KG1 (cell line): ENCODE data around the gene SPAG5.
A peak's percentile ranks its signal among the peaks of the same experiment; 100 is the strongest.

Experiments
- DNase-seq: peaks from one replicate; lab custom pipeline; 2025; lab: John Stamatoyannopoulos, UW

The SPAG5 gene

GRCh38 chr17:28598799-28599310, at the start of gene SPAG5:
TSS of gene SPAG5 (minus strand) at chr17:28599025. CDS start at chr17:28598946, 79 bp downstream.
- DNase-seq: peak; percentile 86

GRCh38 chr17:28646039-28646754, 47.4 kb upstream of the SPAG5 start:
- DNase-seq: no peak

GRCh38 chr17:28645576-28645939, 46.7 kb upstream of the SPAG5 start:
- no peak for DNase-seq

- DNase-seq: peak; percentile 87
These were observed 46.2 kb upstream of the SPAG5 start, which contains the start of gene BLTP2 for GRCh38 chr17:28644787-28645575. TSS of gene BLTP2 (minus strand) at chr17:28645158. CDS start at chr17:28645056, 102 bp downstream.

GRCh38 chr17:28643983-28644786, 45.4 kb upstream of the SPAG5 start:
- DNase-seq: peak; percentile 22

- DNase-seq: no peak
These were observed 42.8 kb upstream of the SPAG5 start for GRCh38 chr17:28641579-28641978.

- no peak for DNase-seq
These were observed 36.7 kb upstream of the SPAG5 start for GRCh38 chr17:28635506-28635905.

- DNase-seq: no peak
These were observed 35.5 kb upstream of the SPAG5 start for GRCh38 chr17:28634206-28634865.

GRCh38 chr17:28626818-28627217, 28.0 kb upstream of the SPAG5 start:
- no peak for DNase-seq

GRCh38 chr17:28624148-28624547, 25.3 kb upstream of the SPAG5 start:
- DNase-seq: no peak

GRCh38 chr17:28623696-28624095, 24.9 kb upstream of the SPAG5 start:
- no peak for DNase-seq

- no peak for DNase-seq
These were observed 23.4 kb upstream of the SPAG5 start for GRCh38 chr17:28622186-28622585.

GRCh38 chr17:28620010-28620409, 21.2 kb upstream of the SPAG5 start:
- no peak for DNase-seq

GRCh38 chr17:28618464-28618863, 19.6 kb upstream of the SPAG5 start:
- DNase-seq: no peak

GRCh38 chr17:28616281-28616680, 17.5 kb upstream of the SPAG5 start:
- no peak for DNase-seq

GRCh38 chr17:28615260-28615940, 16.6 kb upstream of the SPAG5 start:
- DNase-seq: no peak

GRCh38 chr17:28613931-28614381, 15.1 kb upstream of the SPAG5 start, which contains the start of gene RSKR:
TSS of gene RSKR (minus strand) at chr17:28614185. CDS start at chr17:28614161, 24 bp downstream.
- no peak for DNase-seq

- DNase-seq: no peak
These were observed 14.4 kb upstream of the SPAG5 start for GRCh38 chr17:28612936-28613872.

- no peak for DNase-seq
These were observed 13.7 kb upstream of the SPAG5 start for GRCh38 chr17:28612531-28612930.

GRCh38 chr17:28610376-28610775, 11.6 kb upstream of the SPAG5 start:
- DNase-seq: no peak
